Trophoblast cell (in vitro differentiated cells and primary cell): ENCODE data around the gene ATP5F1B.
A peak's percentile ranks its signal among the peaks of the same experiment; 100 is the strongest.

Experiments
- DNase-seq, 2 donors: peaks; one replicate each; pipeline ENCODE4 v3.0.0-alpha.2; 2016
- H2AFZ ChIP-seq: 2 replicates; pipeline ENCODE4 v1.6.1; 2013; ENCODE audit warnings: low read length, moderate library complexity, mild to moderate bottlenecking; ENCODE audit not compliant: insufficient read depth, poor library complexity
- H2AK5ac ChIP-seq: 2 replicates; pipeline ENCODE4 v1.6.1; 2013; ENCODE audit warnings: mild to moderate bottlenecking, low read length
- H2BK120ac ChIP-seq: 2 replicates; pipeline ENCODE4 v1.6.1; 2013; ENCODE audit warnings: low read length, mild to moderate bottlenecking, moderate library complexity; ENCODE audit not compliant: insufficient read depth, poor library complexity
- H2BK12ac ChIP-seq: 2 replicates; pipeline ENCODE4 v1.6.1; 2013; ENCODE audit warnings: mild to moderate bottlenecking, low read length, moderate library complexity
- H2BK5ac ChIP-seq: 2 replicates; pipeline ENCODE4 v1.6.1; 2013; ENCODE audit warnings: low read length, low read depth, moderate library complexity, mild to moderate bottlenecking; ENCODE audit not compliant: poor library complexity
- H3K14ac ChIP-seq: 2 replicates; pipeline ENCODE4 v1.6.1; 2013; ENCODE audit warnings: mild to moderate bottlenecking, low read length
- H3K18ac ChIP-seq: 2 replicates; pipeline ENCODE4 v1.6.1; 2013; ENCODE audit warnings: mild to moderate bottlenecking, low read length
- H3K23ac ChIP-seq: 2 replicates; pipeline ENCODE4 v1.6.1; 2013; ENCODE audit warnings: low read length
- H3K27ac ChIP-seq: 2 replicates; pipeline ENCODE4 v1.5.1; 2013; ENCODE audit warnings: low read depth, mild to moderate bottlenecking, inconsistent platforms, low read length, moderate library complexity
- H3K27me3 ChIP-seq: 2 replicates; pipeline ENCODE4 v1.6.1; 2013; ENCODE audit warnings: inconsistent platforms, mild to moderate bottlenecking, low read length, moderate library complexity; ENCODE audit not compliant: insufficient read depth
- H3K36me3 ChIP-seq, 2 experiments: 1 replicate in 1 of 2; 2 replicates in 1 of 2; pipeline ENCODE4 v1.6.1; 2013; ENCODE audit warnings: low read length in 2 of 2, mild to moderate bottlenecking in 2 of 2, moderate library complexity in 1 of 2; ENCODE audit not compliant: insufficient read depth in 2 of 2, control insufficient read depth in 1 of 2
- H3K4ac ChIP-seq: 2 replicates; pipeline ENCODE4 v1.6.1; 2013; ENCODE audit warnings: low read depth, mild to moderate bottlenecking, low read length, moderate library complexity
- H3K4me1 ChIP-seq, 2 experiments: 1 replicate in 1 of 2; 2 replicates in 1 of 2; pipeline ENCODE4 v1.6.1; 2013; ENCODE audit warnings: low read length in 2 of 2, mild to moderate bottlenecking in 2 of 2, moderate library complexity in 1 of 2; ENCODE audit not compliant: insufficient read depth in 2 of 2, control insufficient read depth in 1 of 2
- H3K4me2 ChIP-seq: 2 replicates; pipeline ENCODE4 v1.6.1; 2013; ENCODE audit warnings: inconsistent platforms, mild to moderate bottlenecking, low read length, moderate library complexity
- H3K4me3 ChIP-seq: 2 replicates; pipeline ENCODE4 v1.5.1; 2013; ENCODE audit warnings: mild to moderate bottlenecking, low read depth, low read length, inconsistent platforms
- H3K79me1 ChIP-seq: one replicate; pipeline ENCODE4 v1.6.1; 2013; ENCODE audit warnings: low read length
- H3K79me2 ChIP-seq: 2 replicates; pipeline ENCODE4 v1.6.1; 2013; ENCODE audit warnings: low read length, mild to moderate bottlenecking; ENCODE audit not compliant: control insufficient read depth, insufficient read depth, poor library complexity
- H3K9ac ChIP-seq: 2 replicates; pipeline ENCODE4 v1.6.1; 2013; ENCODE audit warnings: mild to moderate bottlenecking, low read length
- H3K9me3 ChIP-seq: 2 replicates; pipeline ENCODE4 v1.6.1; 2013; ENCODE audit warnings: low read depth, mild to moderate bottlenecking, control low read depth, inconsistent platforms, low read length; ENCODE audit not compliant: insufficient read depth
- H4K12ac ChIP-seq: 2 replicates; pipeline ENCODE4 v1.6.1; 2013; ENCODE audit warnings: low read depth, mild to moderate bottlenecking, low read length, moderate library complexity
- H4K8ac ChIP-seq: 2 replicates; pipeline ENCODE4 v1.6.1; 2013; ENCODE audit warnings: low read depth, mild to moderate bottlenecking, low read length, moderate library complexity
- H4K91ac ChIP-seq: one replicate; pipeline ENCODE4 v1.6.1; 2013; ENCODE audit warnings: low read depth, mild to moderate bottlenecking, low read length, moderate library complexity
- WGBS: extraction: QIAGEN DNeasy Blood & Tissue Kit; methylation state at CpG from one replicate; pipeline ENCODE4 v1.1.7; 2013; ENCODE audit warnings: missing lambda C conversion rate; ENCODE audit not compliant: insufficient read length, insufficient coverage; ENCODE audit errors: extremely low coverage; 5-methylcytosine and 5-hydroxymethylcytosine counted together

Gene ATP5F1B

DNA sequence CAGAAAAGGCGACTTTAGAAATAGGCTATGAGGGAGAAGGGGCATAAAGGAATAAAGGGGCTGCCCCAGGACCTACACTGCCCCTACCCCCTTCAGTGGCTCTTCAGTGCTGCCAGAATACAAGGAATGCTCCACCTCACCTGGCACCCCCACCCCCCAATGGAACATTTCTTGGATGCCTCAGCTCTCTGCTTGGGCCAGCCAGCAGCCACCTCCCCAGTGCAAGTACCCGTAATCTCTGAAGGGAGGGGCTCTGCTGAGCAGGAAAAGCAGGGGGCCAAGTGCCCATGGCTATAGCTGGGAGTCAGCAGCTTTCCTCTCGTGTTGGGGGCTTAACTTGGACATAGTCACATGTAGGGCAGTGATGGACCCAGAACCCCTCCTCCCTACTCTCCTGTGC, 49.0 kb downstream of the ATP5F1B start:
- Histone ChIP-seq H3K4me1 (peaks cover 0 to 2% of the 10 kb centered on the region in 2 experiments), H3K23ac (no peak overlapping the region), H3K27me3 (no peaks in the 10 kb centered on the region), H3K27ac (no peak overlapping the region), H4K12ac (no peak overlapping the region), H2BK12ac (no peak overlapping the region), H4K8ac (no peak overlapping the region), H3K18ac (no peak overlapping the region), H2BK5ac (no peak overlapping the region), H2AFZ (no peak overlapping the region), H3K79me1 (no peaks in the 10 kb centered on the region), H3K4ac (no peak overlapping the region), H3K4me2 (no peak overlapping the region), H3K14ac (no peak overlapping the region), H2AK5ac (no peak overlapping the region), H4K91ac (no peak overlapping the region), H3K9me3 (peaks cover 1% of the 10 kb centered on the region), H3K36me3 (peaks cover 48 to 53% of the 10 kb centered on the region in 2 experiments), H3K4me3 (no peak overlapping the region), H3K79me2 (no peaks in the 10 kb centered on the region), H3K9ac (no peak overlapping the region), H2BK120ac (no peak overlapping the region)
- no peak for DNase-seq
- WGBS: no CpG with 5 or more reads among the region's 3 CpGs

GRCh38 chr12:56593909-56594621, 51.7 kb downstream of the ATP5F1B start:
- Histone ChIP-seq H2BK5ac (no peak overlapping the region), H3K4ac (no peak overlapping the region), H3K27ac (peak overlapping the region; percentile 3), H3K18ac (no peak overlapping the region), H4K91ac (no peak overlapping the region), H2AK5ac (no peak overlapping the region), H3K23ac (no peak overlapping the region), H3K9ac (no peak overlapping the region), H3K9me3 (no peaks in the 10 kb centered on the region), H3K14ac (no peak overlapping the region), H3K4me1 (peaks cover 0 to 2% of the 10 kb centered on the region in 2 experiments), H4K12ac (no peak overlapping the region), H3K79me2 (no peaks in the 10 kb centered on the region), H3K4me2 (no peak overlapping the region), H3K4me3 (no peak overlapping the region), H2AFZ (no peak overlapping the region), H3K27me3 (no peaks in the 10 kb centered on the region), H2BK12ac (no peak overlapping the region), H3K36me3 (peaks cover 30 to 39% of the 10 kb centered on the region in 2 experiments), H3K79me1 (no peaks in the 10 kb centered on the region), H2BK120ac (no peak overlapping the region), H4K8ac (no peak overlapping the region)
- peak; percentile 75 to 85 for DNase-seq
- WGBS: no CpG with 5 or more reads among the region's 8 CpGs

- Histone ChIP-seq H3K4me2 (no peak overlapping the region), H3K79me1 (no peaks in the 10 kb centered on the region), H3K79me2 (no peaks in the 10 kb centered on the region), H3K9ac (no peak overlapping the region), H2AK5ac (no peak overlapping the region), H4K12ac (no peak overlapping the region), H3K18ac (no peak overlapping the region), H4K8ac (no peak overlapping the region), H3K27ac (no peak overlapping the region), H2BK5ac (no peak overlapping the region), H3K36me3 (peaks cover 26 to 43% of the 10 kb centered on the region in 2 experiments), H3K27me3 (no peaks in the 10 kb centered on the region), H2AFZ (no peak overlapping the region), H3K14ac (no peak overlapping the region), H2BK120ac (no peak overlapping the region), H2BK12ac (no peak overlapping the region), H3K4me3 (no peak overlapping the region), H3K23ac (no peak overlapping the region), H3K4me1 (peaks cover 0 to 2% of the 10 kb centered on the region in 2 experiments), H3K9me3 (no peaks in the 10 kb centered on the region), H3K4ac (no peak overlapping the region), H4K91ac (no peak overlapping the region)
- no peak for DNase-seq
Observed at GRCh38 chr12:56591961-56592360, 53.8 kb downstream of the ATP5F1B start.

- Histone ChIP-seq H2AK5ac (no peak overlapping the region), H2BK12ac (no peak overlapping the region), H3K23ac (no peak overlapping the region), H3K79me1 (no peaks in the 10 kb centered on the region), H2BK120ac (no peak overlapping the region), H4K91ac (no peak overlapping the region), H4K8ac (no peak overlapping the region), H3K4me3 (no peak overlapping the region), H3K27ac (no peak overlapping the region), H2BK5ac (no peak overlapping the region), H2AFZ (no peak overlapping the region), H3K14ac (no peak overlapping the region), H3K18ac (no peak overlapping the region), H3K79me2 (no peaks in the 10 kb centered on the region), H3K36me3 (peaks cover 24 to 43% of the 10 kb centered on the region in 2 experiments), H4K12ac (no peak overlapping the region), H3K4ac (no peak overlapping the region), H3K9ac (no peak overlapping the region), H3K4me1 (peaks cover 0 to 2% of the 10 kb centered on the region in 2 experiments), H3K4me2 (no peak overlapping the region), H3K9me3 (no peaks in the 10 kb centered on the region), H3K27me3 (no peaks in the 10 kb centered on the region)
- WGBS: no CpG with 5 or more reads among the region's 5 CpGs
- DNase-seq: no peak
Observed at GRCh38 chr12:56591126-56591525, 54.7 kb downstream of the ATP5F1B start.
